Suprapubic skin (tissue), 4 donors: ENCODE results near the gene NOB1. TPM values are rescaled to one million over a fixed set of nuclear protein-coding genes. Genes with fewer than 3 reads are reported as not detected.

Experiments
- DNase-seq, 2 donors: peaks; one replicate each; pipeline ENCODE4 v3.0.0-alpha.2; 2019; ENCODE audit warnings: low spot score in 2 of 2
- H3K27ac ChIP-seq: fragments of 200-600 bp; sonication (generic); one replicate; pipeline ENCODE4 v1.5.1; 2019
- H3K27me3 ChIP-seq: fragments of 200-600 bp; sonication (generic); one replicate; pipeline ENCODE4 v1.5.1; 2019
- H3K36me3 ChIP-seq: fragments of 200-600 bp; sonication (generic); one replicate; pipeline ENCODE4 v1.5.1; 2019
- H3K4me1 ChIP-seq: fragments of 200-600 bp; sonication (generic); one replicate; pipeline ENCODE4 v1.5.1; 2019
- H3K4me3 ChIP-seq: fragments of 200-600 bp; sonication (generic); one replicate; pipeline ENCODE4 v1.5.1; 2019; ENCODE audit warnings: mild to moderate bottlenecking
- H3K9me3 ChIP-seq: fragments of 200-600 bp; sonication (generic); one replicate; pipeline ENCODE4 v1.5.1; 2019
- EP300 ChIP-seq: sonication (generic); formaldehyde crosslinking; IDR thresholded peaks from one replicate; pipeline ENCODE4 v1.6.1; 2017; ENCODE audit warnings: antibody characterized with exemption
- POLR2A ChIP-seq, 2 donors: fragments of 450-650 bp; IDR thresholded peaks; one replicate each; pipeline ENCODE4 v1.6.1; 2017; ENCODE audit warnings: antibody characterized with exemption in 2 of 2, mild to moderate bottlenecking in 2 of 2, moderate library complexity in 2 of 2
- POLR2AphosphoS5 ChIP-seq, 3 donors: sonication (generic); formaldehyde crosslinking; IDR thresholded peaks; one replicate each; pipeline ENCODE4 v1.6.1; 2017; ENCODE audit warnings: antibody characterized with exemption in 3 of 3
- WGBS: methylation state at CpG from one replicate; pipeline ENCODE4 v1.1.5; 2018; 5-methylcytosine and 5-hydroxymethylcytosine counted together
- total RNA-seq, 4 donors: library from RNA; depleted of rRNA; stranded (reverse); fragments of >200 nt; gene quantifications; one replicate each; pipeline ENCODE4 v1.1.0, GENCODE V29; 2016
- TF ChIP-seq, protein P1 (sequence below), 2 donors: fragments of 200-600 bp in 1 of 2; fragments of 450-650 bp in 1 of 2; sonication (generic) in 1 of 2; IDR thresholded peaks; one replicate each; pipeline ENCODE4 v1.5.1; 2016 to 2019; ENCODE audit warnings: antibody characterized with exemption in 2 of 2, mild to moderate bottlenecking in 1 of 2, moderate library complexity in 1 of 2

The NOB1 gene
- total RNA-seq, 4 donors from 2014 or later = 45.2 to 62.9 (median 52.1) TPM

DNA sequence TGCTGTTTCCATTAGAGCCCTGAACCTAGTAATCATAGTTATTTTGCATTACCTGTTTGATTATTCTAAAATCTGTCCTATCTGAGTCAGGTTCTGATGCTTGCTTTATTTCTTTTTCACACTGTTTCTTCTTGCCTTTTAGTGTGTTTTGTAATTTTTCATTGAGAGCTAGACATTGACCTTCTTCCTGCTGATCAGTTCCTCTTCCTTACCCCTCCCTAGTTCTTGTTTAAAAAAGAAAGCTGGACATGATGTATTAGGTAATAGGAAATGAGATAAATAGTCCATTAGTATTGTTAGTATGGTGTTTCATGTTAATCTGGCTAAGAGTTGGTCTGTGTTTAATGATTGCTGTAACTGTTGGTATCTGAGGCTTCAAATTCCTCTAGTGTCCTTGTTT, 20.8 kb upstream of the NOB1 start:
- H3K27me3 ChIP-seq = no peaks in the 10 kb centered on the region
- no peak overlapping the region for H3K27ac ChIP-seq
- TF ChIP-seq EP300 (no peak), POLR2A (IDR thresholded peaks at IDR 0.05) (no peak), POLR2AphosphoS5 (IDR thresholded peaks at IDR 0.05) (no peak)
- TF ChIP-seq, protein P1, sequence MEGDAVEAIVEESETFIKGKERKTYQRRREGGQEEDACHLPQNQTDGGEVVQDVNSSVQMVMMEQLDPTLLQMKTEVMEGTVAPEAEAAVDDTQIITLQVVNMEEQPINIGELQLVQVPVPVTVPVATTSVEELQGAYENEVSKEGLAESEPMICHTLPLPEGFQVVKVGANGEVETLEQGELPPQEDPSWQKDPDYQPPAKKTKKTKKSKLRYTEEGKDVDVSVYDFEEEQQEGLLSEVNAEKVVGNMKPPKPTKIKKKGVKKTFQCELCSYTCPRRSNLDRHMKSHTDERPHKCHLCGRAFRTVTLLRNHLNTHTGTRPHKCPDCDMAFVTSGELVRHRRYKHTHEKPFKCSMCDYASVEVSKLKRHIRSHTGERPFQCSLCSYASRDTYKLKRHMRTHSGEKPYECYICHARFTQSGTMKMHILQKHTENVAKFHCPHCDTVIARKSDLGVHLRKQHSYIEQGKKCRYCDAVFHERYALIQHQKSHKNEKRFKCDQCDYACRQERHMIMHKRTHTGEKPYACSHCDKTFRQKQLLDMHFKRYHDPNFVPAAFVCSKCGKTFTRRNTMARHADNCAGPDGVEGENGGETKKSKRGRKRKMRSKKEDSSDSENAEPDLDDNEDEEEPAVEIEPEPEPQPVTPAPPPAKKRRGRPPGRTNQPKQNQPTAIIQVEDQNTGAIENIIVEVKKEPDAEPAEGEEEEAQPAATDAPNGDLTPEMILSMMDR (IDR thresholded peaks at IDR 0.05) = no peak
- H3K4me1 ChIP-seq = no peaks in the 10 kb centered on the region
- no peak for DNase-seq
- no peaks in the 10 kb centered on the region for H3K36me3 ChIP-seq
- H3K9me3 ChIP-seq = no peaks in the 10 kb centered on the region
- no peak overlapping the region for H3K4me3 ChIP-seq

DNA sequence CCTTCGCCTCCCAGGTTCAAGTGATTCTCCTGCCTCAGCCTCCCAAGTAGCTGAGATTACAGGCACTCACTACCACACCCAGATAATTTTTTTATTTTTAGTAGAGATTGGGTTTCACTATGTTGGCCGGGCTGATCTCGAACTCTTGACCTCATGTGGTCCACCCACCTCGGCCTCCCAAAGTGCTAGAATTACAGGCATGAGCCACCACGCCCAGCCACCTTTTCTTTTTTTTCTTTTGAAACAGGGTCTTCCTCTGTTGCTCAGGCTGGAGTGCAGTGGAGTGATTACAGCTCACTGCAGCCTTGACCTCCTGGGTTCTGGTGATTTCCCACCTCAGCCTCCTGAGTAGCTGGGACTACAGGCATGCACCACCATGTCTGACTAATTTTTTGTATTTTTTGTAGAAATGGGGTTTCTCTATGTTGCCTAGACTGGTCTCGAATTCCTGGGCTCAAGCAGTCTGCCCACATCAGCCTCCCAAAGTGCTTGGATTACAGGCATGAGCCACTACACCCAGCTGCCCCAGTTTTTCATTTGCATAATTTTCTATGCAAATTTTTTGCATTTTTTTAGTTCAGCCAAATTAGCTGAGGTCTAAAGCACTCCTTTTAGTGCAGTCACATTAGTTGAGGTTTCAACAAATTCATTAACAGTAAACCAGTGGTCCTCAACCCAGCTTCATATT, 18.7 kb upstream of the NOB1 start:
- Histone ChIP-seq H3K27me3 (no peaks in the 10 kb centered on the region), H3K4me3 (no peak overlapping the region), H3K9me3 (no peaks in the 10 kb centered on the region), H3K36me3 (no peaks in the 10 kb centered on the region), H3K4me1 (no peaks in the 10 kb centered on the region), H3K27ac (no peak overlapping the region)
- no peak for TF ChIP-seq POLR2A (IDR thresholded peaks at IDR 0.05)
- TF ChIP-seq POLR2AphosphoS5 (IDR thresholded peaks at IDR 0.05) = no peak
- WGBS = 84% methylated on average over 6 of the region's 6 CpGs
- DNase-seq = no peak

DNA sequence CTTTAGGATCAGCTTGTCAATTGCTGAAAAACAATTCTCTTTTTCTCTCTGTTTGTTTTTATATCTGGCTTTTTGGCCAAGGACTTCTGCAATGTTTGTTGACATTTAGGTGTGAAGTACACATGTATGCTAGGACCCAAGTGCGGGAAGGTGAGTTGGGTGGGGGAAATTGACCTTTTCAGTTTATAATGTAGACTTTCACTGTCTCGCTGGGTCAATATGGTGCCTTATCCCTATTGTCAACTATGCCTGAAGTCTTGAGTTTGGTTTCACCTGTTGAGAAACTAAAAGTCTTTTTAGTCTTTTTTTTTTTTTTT, 16.9 kb upstream of the NOB1 start:
- WGBS = 95% methylated on average over 2 of the region's 2 CpGs
- no peak for DNase-seq
- H3K4me1 ChIP-seq = no peaks in the 10 kb centered on the region

DNA sequence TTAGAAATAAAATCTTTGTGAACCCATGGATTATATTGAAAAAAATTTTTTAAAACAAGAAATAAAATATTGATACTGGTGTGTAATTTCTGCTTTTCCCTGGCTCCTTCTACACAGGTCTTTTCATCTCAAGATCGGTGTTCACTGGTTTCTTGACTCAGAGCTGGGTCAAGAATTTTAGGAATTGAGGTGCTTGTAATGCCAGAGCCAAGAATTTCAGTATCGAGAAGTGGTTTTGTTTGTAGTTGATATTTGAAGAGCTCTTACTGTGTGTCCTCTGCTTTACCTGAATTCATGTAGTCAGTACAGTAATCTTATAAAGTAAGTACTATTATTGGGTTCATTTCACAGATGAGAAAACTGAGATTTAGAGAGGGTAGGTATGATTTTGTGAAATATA, 14.7 kb upstream of the NOB1 start:
- Histone ChIP-seq H3K27me3 (no peaks in the 10 kb centered on the region), H3K4me3 (no peak overlapping the region), H3K27ac (no peak overlapping the region), H3K36me3 (no peaks in the 10 kb centered on the region), H3K4me1 (no peaks in the 10 kb centered on the region), H3K9me3 (no peaks in the 10 kb centered on the region)
- 57% methylated on average over 2 of the region's 2 CpGs for WGBS
- TF ChIP-seq, protein P1 (IDR thresholded peaks at IDR 0.05) = no peak
- TF ChIP-seq POLR2AphosphoS5 (IDR thresholded peaks at IDR 0.05) = no peak
- TF ChIP-seq EP300 = no peak
- no peak for TF ChIP-seq POLR2A (IDR thresholded peaks at IDR 0.05)
- no peak for DNase-seq

More for the DNA sequence above, 16.9 kb upstream of the NOB1 start:
- TF ChIP-seq POLR2A (IDR thresholded peaks at IDR 0.05) (no peak), POLR2AphosphoS5 (IDR thresholded peaks at IDR 0.05) (no peak), EP300 (no peak)
- TF ChIP-seq, protein P1 (IDR thresholded peaks at IDR 0.05) = no peak
- H3K36me3 ChIP-seq = no peaks in the 10 kb centered on the region
- H3K4me3 ChIP-seq = no peak overlapping the region
- no peaks in the 10 kb centered on the region for H3K9me3 ChIP-seq
- no peaks in the 10 kb centered on the region for H3K27me3 ChIP-seq
- H3K27ac ChIP-seq = no peak overlapping the region

DNA sequence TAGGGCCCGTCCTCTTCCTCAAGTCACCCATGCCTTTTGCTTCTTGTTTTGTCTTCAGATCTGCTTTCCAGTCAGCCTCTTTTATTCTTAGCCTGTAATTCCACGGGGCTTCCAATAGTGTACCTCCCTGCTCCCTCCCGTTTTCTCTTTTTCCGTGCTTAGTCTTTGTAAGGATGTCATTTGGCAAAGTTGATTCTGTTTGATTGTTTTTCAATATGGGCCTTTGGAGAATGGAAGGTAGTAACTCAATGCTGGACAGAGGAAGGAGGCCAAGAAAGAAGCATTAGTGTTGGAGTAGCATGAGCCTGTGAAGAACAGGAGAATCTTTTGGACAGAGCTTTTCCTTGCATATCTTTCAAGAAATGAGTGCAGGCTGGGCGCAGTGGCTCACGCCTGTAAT, 13.9 kb upstream of the NOB1 start:
- no peak overlapping the region for H3K27ac ChIP-seq
- H3K4me1 ChIP-seq = peaks cover under 1% of the 10 kb centered on the region
- DNase-seq = no peak
- H3K9me3 ChIP-seq = no peaks in the 10 kb centered on the region
- no peaks in the 10 kb centered on the region for H3K36me3 ChIP-seq
- 90% methylated on average over 6 of the region's 6 CpGs for WGBS
- H3K4me3 ChIP-seq = no peak overlapping the region
- TF ChIP-seq, protein P1 (IDR thresholded peaks at IDR 0.05) = no peak
- no peak for TF ChIP-seq POLR2AphosphoS5 (IDR thresholded peaks at IDR 0.05)
- TF ChIP-seq EP300 = no peak
- no peak for TF ChIP-seq POLR2A (IDR thresholded peaks at IDR 0.05)
- H3K27me3 ChIP-seq = no peaks in the 10 kb centered on the region
